GM18858 (cell line): Measurements from ENCODE around the gene PCSK7.
"Not testable (repeated sequence)": the region's sequence is repeated elsewhere in the genome, so short reads cannot be mapped to it uniquely, and the experiment has no call there.

Experiments used
- ATAC-seq: cut with Tn5 transposase; IDR thresholded peaks from one replicate; pipeline ENCODE4 v1.9.1; 2021; ENCODE audit not compliant: unreplicated experiment

Gene PCSK7, protein sequence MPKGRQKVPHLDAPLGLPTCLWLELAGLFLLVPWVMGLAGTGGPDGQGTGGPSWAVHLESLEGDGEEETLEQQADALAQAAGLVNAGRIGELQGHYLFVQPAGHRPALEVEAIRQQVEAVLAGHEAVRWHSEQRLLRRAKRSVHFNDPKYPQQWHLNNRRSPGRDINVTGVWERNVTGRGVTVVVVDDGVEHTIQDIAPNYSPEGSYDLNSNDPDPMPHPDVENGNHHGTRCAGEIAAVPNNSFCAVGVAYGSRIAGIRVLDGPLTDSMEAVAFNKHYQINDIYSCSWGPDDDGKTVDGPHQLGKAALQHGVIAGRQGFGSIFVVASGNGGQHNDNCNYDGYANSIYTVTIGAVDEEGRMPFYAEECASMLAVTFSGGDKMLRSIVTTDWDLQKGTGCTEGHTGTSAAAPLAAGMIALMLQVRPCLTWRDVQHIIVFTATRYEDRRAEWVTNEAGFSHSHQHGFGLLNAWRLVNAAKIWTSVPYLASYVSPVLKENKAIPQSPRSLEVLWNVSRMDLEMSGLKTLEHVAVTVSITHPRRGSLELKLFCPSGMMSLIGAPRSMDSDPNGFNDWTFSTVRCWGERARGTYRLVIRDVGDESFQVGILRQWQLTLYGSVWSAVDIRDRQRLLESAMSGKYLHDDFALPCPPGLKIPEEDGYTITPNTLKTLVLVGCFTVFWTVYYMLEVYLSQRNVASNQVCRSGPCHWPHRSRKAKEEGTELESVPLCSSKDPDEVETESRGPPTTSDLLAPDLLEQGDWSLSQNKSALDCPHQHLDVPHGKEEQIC

DNA sequence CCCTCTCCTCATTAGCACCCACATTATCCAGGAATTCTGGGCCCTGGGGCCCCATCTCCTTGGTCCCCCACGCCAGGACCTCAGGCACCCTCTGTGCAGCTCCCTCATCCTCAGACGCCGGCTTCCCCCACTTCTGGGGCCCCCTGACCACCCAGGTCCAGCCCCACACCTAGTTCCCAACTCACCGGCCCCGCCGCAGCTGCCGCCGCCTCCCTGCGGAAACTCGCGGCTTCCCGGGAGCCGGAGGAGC lies at the start of gene PCSK7:
TSS of gene PCSK7 (minus strand) at position 232 of the 250 bp plus-strand sequence. CDS start 2,229 bp downstream, outside the sequence.
- ATAC-seq: no peak

DNA sequence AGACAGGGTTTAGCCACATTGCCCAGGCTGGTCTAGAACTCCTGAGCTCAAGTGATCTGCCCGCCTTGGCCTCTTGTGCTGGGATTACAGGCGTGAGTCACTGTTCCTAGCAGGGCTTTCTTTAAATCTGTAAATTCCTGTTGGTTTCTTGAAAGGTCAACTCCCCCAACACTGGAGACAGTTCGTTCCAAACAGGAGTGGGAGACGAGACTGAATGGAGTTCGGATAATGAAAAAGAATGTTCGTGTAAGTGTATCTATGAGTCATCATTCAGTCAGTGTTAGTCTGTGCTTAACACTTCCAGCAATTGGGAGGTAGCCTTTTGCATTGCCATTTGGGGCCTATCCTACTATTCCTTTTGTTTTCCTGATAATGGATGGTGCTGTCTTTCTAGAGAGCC lies 49.3 kb upstream of the PCSK7 start:
- ATAC-seq: no peak

DNA sequence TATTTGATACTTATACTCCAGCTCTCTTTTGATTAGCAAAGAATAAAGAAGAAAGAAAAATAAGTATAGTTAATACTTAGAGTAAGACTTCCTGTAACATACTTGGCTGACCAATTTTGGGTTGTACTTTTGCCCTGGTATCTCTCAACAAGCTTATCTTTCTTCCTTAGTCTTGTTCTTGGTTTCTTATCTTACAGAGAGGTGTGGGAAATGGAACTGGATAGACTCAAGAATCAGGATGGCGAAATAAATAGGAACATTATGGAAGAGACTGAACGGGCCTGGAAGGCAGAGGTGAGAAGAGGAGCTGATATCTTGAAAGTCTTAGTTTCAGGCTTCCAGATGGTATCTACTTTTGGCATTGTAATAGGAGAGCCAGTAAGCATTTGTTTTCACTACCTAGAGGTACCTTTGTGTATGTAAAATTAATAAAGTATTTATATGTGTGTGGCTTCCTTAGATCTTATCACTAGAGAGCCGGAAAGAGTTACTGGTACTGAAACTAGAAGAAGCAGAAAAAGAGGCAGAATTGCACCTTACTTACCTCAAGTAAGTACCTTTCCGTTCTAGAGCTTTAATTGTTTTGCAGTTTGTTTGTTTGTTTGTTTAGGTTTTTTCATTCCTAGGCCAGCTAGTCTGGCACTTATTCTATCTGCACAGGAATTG lies 48.0 kb upstream of the PCSK7 start:
- no peak for ATAC-seq

DNA sequence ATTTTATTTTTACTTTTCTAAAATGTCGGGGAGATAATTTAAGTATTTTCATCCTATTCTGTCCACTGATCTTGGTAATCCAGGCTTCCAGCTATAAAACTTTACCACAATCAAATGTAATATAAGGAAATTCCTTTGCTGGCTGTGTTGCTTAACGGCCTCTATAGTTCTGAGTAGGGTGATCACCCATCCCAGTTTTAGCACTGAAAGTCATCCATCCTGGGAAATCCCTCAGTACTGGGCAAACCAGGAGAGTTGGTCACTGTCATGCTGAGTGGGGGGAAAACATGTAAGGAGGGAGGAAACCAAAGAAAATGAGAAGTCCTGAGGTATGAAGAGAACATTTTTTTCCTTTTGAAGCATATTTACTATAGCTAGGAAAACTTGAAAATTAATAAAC lies 46.5 kb upstream of the PCSK7 start:
- ATAC-seq: no peak

DNA sequence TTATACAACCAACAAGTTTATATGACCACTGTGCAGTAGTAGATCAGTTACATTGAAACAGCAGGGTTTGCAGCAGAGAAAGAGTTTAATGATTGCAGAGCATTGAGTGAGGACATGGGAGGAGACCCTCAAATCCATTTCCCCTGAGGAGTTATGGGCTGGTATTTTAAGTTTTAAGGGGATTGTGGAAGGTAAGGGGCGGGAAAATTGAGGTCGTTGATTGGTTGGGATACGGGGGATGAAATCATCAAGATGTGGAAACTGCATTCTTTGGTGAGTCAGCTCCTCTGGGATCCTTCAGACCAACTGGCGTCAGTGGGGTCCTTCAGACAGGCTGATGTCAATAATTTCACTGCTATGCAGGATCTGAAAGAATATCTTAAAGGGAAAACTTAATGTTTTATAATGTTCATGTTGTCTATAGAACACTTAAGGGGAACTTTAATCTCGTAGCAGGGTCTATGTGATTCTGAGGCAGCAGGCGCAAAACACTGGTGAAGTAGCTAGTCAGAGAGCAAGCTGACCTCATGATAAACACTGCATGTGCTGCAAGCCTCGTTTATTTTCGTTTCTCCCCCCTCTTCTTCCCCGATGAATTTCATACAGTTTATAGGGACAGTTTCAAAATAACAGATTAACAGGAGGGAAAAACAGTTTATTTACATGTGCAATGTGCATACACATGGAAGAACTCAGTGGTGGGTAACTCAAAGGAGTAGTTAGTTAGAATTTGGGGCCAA lies 41.8 kb upstream of the PCSK7 start:
- no peak for ATAC-seq

DNA sequence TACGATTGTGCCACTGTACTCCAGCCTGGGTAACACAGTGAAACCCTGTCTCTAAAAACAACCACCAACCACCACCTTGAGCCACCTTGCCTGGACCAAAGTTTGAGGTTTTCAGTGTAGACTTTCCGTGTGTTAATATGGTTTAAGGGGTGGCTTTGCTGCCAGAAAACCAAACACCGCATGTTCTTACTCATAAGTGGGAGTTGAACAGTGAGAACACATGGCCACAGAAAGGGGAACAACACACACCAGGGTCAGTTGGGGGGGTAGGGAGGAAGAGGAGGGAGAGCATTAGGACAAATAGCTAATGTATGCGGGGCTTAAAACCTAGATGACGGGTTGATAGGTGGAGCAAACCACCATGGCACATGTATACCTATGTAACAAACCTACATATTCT lies 40.3 kb upstream of the PCSK7 start:
- ATAC-seq: not testable (repeated sequence)

DNA sequence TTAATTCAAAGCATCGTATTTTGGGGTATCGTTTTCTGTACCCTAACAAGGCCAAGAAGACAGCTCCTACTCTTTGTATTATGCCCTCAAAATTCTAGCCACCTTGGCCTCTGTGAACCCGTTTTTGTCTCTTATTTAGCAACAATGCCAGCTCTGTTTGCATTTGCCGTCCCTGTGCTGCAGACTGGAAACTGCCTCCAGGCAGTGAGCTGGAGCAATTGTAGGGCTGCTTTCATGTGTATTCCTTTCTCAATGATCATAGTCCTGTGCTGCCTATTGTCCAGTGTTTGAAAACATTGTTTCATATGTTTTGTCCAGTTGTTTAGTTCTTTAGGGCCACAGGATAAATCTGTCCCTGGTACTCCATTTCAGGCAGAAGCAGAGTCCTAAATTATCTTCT lies 39.3 kb upstream of the PCSK7 start:
- ATAC-seq: no peak

DNA sequence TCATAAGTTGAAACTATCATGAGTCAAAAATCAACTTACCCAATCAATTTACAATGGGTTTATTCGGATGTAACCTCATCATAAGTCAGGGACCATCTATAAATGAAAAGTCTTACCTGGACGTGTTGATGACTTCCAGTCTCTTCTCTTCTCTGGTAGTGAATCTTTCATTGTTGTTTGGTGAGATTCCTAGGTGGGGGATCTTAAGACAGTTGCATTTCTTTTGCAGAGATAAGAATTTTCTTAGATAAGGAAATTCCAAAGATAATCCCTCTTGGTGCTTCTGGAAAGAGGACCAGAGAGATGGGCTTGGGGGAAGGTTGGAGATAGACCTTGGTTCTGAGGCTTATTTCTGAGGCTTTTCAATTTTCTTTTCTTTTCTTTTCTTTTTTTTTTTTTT lies 38.0 kb upstream of the PCSK7 start:
- no peak for ATAC-seq

DNA sequence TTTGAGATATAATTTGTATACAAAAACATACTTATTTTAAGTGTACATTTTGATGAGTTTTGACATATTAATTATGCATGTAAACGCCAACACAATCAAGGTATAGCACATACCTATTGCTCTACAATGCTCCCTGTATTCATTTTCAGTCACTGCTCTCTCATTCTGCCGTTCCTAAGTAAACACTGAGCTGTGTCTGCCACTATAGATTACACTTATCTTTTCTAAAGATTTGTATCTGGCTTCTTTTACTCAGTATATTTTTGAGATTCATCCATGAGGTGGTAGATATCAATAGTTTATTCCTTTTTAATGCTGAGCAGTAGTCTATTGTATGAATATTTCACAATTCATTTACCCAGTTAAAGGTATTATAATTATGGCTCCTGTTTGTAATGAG lies 33.9 kb upstream of the PCSK7 start:
- no peak for ATAC-seq

DNA sequence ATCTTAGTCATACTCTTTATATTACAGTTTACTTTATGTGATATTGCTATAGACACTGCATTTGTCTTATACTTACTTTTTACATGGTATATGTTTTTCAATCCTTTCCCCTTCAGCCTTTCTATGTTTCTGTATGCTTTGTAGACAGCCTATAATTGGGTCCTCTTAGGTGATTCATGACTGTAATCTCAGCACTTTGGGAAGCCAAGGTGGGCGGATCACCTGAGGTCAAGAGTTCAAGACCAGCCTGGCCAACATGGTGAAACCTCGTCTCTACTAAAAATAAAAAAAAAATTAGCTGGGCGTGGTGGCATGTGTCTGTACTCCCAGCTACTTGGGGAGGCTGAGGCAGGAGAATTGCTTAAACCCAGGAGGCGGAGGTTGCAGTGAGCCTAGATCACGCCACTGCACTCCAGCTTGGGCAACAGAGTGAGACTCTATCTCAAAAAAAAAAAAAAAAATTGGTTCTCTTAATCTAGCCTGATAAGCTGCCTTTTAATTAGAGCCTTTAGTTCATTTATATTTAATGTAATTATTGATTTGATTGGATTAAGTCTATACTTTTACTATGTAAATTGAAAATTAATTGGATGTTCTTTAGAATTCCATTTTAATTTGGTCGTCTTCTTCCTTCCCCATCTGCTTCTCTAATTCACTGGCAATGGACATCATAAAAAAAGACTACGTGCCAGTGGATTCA lies 32.9 kb upstream of the PCSK7 start:
- not testable (repeated sequence) for ATAC-seq

DNA sequence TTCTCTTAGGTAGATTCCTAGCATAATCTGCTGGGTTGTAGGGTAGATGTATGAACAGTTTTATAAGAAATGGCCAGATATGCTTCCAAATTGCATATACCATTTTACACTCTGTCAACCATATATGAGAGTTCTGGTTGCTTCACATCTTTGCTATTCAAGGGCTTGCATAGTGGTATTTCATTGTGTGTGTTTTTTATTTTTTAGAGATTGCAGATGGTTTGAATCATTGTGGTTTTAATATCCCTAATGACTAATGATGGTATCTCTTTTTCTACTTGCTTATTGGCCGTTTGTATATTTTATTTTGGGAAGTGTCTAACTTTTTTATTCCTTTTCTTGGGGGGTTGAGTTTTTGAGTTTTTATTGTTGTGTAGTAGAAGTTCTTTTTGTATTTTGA lies 27.5 kb upstream of the PCSK7 start:
- ATAC-seq: no peak

DNA sequence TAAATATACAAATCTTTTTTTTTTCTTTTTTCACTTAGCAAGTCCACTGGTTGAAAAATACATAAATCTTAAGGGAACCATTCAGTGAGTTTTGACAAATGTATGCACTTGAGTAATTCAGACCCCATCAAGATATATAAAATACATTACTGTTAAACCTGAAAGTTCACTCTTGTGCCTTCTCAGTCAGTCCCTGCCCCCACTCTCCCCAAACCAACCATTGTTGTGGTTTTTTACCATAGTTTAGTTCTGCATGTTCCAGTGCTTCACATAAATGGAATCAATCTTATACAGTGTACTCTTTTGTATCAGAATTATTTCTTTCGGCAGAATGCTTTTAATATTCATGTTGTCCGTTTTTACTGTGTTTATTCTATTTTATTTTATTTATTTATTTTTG lies 26.7 kb upstream of the PCSK7 start:
- no peak for ATAC-seq

DNA sequence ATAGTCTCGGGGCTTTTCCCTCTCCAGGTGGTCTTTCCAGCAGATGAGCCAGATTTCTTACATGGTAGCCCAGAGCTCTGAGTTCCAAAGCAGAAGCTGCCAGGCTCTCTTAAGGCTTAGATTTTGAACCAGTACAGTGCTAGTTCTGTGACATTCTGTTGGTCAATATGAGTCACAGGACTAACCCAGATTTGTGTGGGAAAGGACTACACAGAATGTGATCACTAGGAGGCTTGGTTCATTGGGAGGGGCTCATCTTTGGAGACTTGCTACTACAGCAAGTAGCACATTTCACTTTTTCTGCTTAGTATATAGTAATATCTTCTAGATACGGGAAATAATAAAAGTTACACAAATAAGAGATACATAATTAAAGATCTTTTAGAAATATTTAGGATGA lies 24.7 kb upstream of the PCSK7 start:
- no peak for ATAC-seq

DNA sequence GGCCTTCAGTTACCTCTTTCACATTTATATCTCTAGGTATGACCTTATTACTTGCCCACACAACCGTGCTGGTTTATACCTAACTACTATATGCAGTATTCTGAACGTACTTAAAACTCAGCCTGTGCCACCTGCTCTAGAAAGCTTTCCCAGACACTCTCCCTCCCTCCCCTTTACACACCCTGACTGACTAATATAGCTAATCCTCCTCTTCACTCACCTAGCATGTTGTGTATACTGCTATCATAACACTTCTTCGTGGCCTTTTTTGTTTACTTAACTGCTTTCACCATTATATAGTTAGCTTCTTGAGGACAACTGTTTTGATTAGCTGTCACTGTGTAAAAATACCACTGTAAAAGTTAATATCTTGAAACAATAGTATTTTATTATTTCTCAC lies 24.1 kb upstream of the PCSK7 start:
- ATAC-seq: no peak

DNA sequence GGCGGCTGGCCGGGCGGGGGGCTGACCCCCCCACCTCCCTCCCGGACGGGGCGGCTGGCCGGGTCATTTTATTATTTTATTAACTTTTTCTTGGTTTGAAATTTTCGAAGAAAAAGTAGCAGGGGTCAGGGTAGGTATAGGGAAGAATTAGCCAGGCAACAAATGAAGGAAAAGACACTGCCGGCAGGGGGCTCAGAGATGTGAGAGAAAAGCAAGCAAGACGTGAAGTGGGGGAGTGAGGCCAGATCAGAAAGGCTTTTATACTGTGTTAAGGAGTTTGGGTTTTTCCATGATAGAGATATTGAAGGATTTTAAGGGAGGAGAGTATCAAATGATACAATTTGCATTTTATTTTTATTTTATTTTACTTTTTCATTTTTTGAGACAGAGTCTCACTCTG lies 19.6 kb upstream of the PCSK7 start:
- no peak for ATAC-seq

DNA sequence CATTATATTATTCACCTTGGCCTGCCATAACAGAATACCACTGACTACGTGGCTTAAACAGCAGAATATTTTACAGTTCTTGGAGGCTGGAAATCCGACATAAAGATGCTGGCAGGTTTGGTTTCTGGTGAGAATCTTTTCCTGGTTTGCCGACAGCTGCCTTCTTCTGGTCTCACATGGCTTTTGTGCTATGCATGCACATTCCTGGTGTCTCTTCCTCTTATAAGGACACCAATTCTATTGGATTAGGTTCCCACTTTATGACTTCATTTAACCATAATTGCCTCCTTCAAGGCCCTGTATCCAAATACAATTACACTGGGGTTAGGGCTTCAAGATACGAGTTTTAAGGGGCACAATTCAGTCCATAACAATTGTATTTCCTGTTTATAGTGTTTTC lies 17.7 kb upstream of the PCSK7 start:
- ATAC-seq: no peak

DNA sequence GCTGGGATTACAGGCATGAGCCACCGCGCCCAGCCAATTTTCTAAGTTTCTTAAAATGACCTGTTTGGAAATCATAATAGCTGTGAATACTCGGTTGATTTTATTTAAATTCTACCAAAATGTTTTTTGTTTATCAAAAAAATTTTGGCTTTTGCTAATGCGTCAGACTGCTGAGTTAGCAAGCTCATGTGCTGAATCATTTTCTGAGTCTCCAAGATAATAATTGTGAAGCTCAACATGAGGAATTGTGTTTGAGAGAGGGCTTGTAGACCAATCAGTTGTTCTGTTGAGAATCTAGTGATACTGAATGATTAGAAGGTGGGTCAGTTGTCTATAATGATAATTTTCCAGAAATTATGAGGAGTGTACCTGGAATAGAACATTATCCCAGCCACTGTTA lies 16.5 kb upstream of the PCSK7 start:
- ATAC-seq: no peak

DNA sequence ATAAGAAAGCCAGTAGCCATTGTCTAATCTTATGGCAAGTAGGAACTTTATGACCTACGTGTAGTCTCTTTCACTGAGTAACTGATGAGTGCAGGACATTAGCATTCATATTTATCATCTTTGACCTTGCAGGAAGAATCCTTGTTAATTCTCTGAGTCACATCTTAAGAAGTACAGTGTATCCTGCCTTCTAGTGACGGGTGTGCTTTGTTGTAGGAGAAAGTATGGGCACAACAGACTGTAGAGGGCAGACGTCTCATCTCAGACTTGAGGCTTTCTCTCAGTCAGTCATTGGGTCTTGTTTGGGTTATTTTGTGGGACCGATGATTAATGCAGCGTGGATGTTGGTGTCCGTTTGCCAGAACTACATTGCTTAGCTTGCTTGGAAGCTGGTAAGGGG lies 7.4 kb upstream of the PCSK7 start:
- no peak for ATAC-seq

DNA sequence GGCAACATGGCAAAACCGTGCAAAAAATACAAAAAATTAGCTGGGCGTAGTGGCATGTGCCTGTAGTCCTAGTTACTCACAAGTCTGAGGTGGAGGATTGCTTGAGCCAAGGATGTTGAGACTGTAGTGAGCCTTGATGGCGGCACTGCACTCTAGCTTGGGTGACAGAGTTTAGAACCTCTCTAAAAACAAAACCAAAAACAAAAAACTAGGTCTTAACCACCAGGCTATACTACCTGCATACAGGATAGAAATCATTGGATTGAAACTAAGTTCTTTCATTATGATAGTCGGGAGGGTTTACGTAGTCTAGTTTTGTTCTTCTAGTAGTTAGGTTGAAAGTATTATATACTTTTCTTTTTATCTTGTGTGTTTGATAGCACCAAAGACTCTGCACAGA lies 6.3 kb upstream of the PCSK7 start:
- no peak for ATAC-seq

DNA sequence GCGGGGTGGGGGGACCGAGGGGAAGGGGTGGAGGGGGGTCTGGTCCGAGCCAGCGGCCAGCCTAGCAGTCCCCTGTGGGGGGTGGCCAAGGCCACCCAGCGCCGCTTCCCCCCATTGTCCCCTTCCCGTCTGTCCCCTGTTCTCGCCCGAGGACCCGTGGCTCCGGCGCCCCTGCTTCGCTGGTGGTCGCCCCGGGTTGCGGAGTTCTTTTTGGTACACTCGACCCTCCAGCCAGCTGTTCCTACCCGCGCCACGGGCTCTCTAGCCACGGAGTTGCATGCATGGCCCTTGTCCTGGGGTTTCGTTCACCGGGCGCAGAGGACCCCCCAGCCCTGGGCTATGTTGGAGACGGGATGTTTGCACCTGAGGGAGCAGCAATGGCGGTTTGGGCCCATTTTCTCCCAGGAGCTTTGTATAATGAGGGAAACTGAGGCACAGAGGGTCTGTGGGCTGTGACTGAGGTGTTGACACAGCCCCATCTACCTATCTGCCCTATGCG lies 1.1 kb upstream of the PCSK7 start:
- no peak for ATAC-seq
